ENCODE measurements around the gene SMARCE1. TPM values are rescaled to one million over a fixed set of nuclear protein-coding genes. Genes with fewer than 3 reads are reported as not detected.

SMARCE1 gene
- total and polyA plus RNA-seq, 9 of the 15 experiments (the other 6 are each of a cell fraction or from before 2014, with no cell fraction given): 64.1 to 142 (median 114) TPM

GRCh38 chr17:40596261-40596919 lies 51.2 kb downstream of the SMARCE1 start (continued):
- TF ChIP-seq MGA (IDR thresholded peaks at IDR 0.05): peak; percentile 94
- no peak for TF ChIP-seq JUNB (CRISPR knock-in tag; conservative IDR thresholded peaks at IDR 0.05)
- no peak for TF ChIP-seq ZNF785 (CRISPR knock-in tag; IDR thresholded peaks at IDR 0.05)
- TF ChIP-seq THRAP3 (IDR thresholded peaks at IDR 0.05; ENCODE audit: borderline replicate concordance): no peak
- no peak for TF ChIP-seq PPARD (CRISPR knock-in tag; IDR thresholded peaks at IDR 0.05)
- TF ChIP-seq BRD9 (IDR thresholded peaks at IDR 0.05; ENCODE audit: low read depth, partially characterized antibody): no peak
- TF ChIP-seq HMGN3 (IDR thresholded peaks at IDR 0.05; ENCODE audit: borderline replicate concordance, extremely low read depth, insufficient read length, low read depth, low read length): no peak
- no peak for TF ChIP-seq ZNF121 (CRISPR knock-in tag; conservative IDR thresholded peaks at IDR 0.05)
- TF ChIP-seq MTA3 (IDR thresholded peaks at IDR 0.05; ENCODE audit: borderline replicate concordance): no peak
- no peak for TF ChIP-seq SRSF3 (IDR thresholded peaks at IDR 0.05; ENCODE audit: insufficient read depth, low read length)
- no peak for TF ChIP-seq RBM22 (IDR thresholded peaks at IDR 0.05; ENCODE audit: low read depth, low read length, poor library complexity, severe bottlenecking)
